ENCODE measurements around the gene IQCE.

- TF ChIP-seq EZH2 (IDR thresholded peaks at IDR 0.05; ENCODE audit: borderline replicate concordance, low read length) (no peak), CTCF (IDR thresholded peaks at IDR 0.05; ENCODE audit: low read length) (no peak)
These were observed 42.3 kb downstream of the IQCE start for GRCh38 chr7:2601065-2601464.
